ENCODE data around the gene REV3L. TPM values are rescaled to one million over a fixed set of nuclear protein-coding genes. Genes with fewer than 3 reads are reported as not detected.

REV3L gene
- total and polyA plus RNA-seq, 2 of the 13 experiments (the other 11 are each of a cell fraction or from before 2014, with no cell fraction given), result 12.8 to 31.3 TPM

DNA sequence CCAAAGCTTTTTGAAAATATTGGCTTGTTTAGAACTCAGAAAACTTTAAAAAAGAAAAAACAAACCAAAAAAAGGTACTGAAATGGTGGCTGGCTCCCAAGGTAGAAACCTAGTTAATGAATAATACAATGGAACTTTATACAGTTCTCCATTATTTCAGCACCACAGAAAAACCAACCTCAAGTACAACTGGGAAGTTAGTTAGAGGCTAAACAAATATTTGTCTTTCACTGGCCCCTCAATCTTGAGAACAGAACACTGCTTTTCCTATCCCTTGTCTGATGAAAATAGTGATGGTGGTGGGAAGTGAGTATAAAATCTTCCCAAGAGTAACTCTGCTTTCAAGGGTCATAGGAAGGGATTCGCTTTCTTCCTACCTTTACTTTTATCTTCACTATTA, 126.5 kb downstream of the REV3L start (continued):
- peak; percentile 45 for TF ChIP-seq PAXIP1 (CRISPR knock-in tag; conservative IDR thresholded peaks at IDR 0.05)
- no peak for TF ChIP-seq ZNF367 (CRISPR knock-in tag; IDR thresholded peaks at IDR 0.05; ENCODE audit: borderline replicate concordance)
- no peak for TF ChIP-seq GABPB1 (CRISPR knock-in tag; IDR thresholded peaks at IDR 0.05)
- peak; percentile 48; the same call in 1 of the 2 replicates for TF ChIP-seq BCL6 (CRISPR knock-in tag; IDR thresholded peaks at IDR 0.05)
- peak; percentile 19; the same call in 1 of the 2 replicates for TF ChIP-seq FOXJ3 (CRISPR knock-in tag; IDR thresholded peaks at IDR 0.05; ENCODE audit: borderline replicate concordance)
- 0 out of 2 replicates have a peak, but pooled peaks have one; percentile 18 for TF ChIP-seq THAP11 (CRISPR knock-in tag; IDR thresholded peaks at IDR 0.05)
- TF ChIP-seq, protein P1, sequence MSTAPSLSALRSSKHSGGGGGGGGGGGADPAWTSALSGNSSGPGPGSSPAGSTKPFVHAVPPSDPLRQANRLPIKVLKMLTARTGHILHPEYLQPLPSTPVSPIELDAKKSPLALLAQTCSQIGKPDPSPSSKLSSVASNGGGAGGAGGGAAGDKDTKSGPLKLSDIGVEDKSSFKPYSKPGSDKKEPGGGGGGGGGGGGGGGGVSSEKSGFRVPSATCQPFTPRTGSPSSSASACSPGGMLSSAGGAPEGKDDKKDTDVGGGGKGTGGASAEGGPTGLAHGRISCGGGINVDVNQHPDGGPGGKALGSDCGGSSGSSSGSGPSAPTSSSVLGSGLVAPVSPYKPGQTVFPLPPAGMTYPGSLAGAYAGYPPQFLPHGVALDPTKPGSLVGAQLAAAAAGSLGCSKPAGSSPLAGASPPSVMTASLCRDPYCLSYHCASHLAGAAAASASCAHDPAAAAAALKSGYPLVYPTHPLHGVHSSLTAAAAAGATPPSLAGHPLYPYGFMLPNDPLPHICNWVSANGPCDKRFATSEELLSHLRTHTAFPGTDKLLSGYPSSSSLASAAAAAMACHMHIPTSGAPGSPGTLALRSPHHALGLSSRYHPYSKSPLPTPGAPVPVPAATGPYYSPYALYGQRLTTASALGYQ (CRISPR knock-in tag; IDR thresholded peaks at IDR 0.05), result 0 out of 2 replicates have a peak, but pooled peaks have one; percentile 51
- no peak for TF ChIP-seq CHD2 (IDR thresholded peaks at IDR 0.05; ENCODE audit: low read depth, low read length)
- TF ChIP-seq ZNF703 (CRISPR knock-in tag; IDR thresholded peaks at IDR 0.05; ENCODE audit: borderline replicate concordance), result no peak
- TF ChIP-seq KAT8 (CRISPR knock-in tag; IDR thresholded peaks at IDR 0.05), result peak; percentile 25; the same call in 1 of the 2 replicates
- no peak for TF ChIP-seq PCBP2 (optimal IDR thresholded peaks at IDR 0.05; ENCODE audit: low read depth, low read length, poor library complexity, severe bottlenecking)
- TF ChIP-seq, protein P2, sequence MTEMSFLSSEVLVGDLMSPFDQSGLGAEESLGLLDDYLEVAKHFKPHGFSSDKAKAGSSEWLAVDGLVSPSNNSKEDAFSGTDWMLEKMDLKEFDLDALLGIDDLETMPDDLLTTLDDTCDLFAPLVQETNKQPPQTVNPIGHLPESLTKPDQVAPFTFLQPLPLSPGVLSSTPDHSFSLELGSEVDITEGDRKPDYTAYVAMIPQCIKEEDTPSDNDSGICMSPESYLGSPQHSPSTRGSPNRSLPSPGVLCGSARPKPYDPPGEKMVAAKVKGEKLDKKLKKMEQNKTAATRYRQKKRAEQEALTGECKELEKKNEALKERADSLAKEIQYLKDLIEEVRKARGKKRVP (CRISPR knock-in tag; IDR thresholded peaks at IDR 0.05), result 0 out of 4 replicates have a peak, but pooled peaks of 1 of the 2 experiments have one; percentile 8
- 0 out of 2 replicates have a peak, but pooled peaks have one; percentile 40 for TF ChIP-seq ZNF331 (CRISPR knock-in tag; IDR thresholded peaks at IDR 0.05)
- 0 out of 2 replicates have a peak, but pooled peaks have one; percentile 57 for TF ChIP-seq ZBTB7B (CRISPR knock-in tag; IDR thresholded peaks at IDR 0.05)
- no peak for TF ChIP-seq GTF2F1 (IDR thresholded peaks at IDR 0.05; ENCODE audit: low read length)
- TF ChIP-seq SALL2 (CRISPR knock-in tag; IDR thresholded peaks at IDR 0.05), result no peak
- no peak for TF ChIP-seq RBM22 (optimal IDR thresholded peaks at IDR 0.05; ENCODE audit: low read length)
- TF ChIP-seq ZNF512 (CRISPR knock-in tag; IDR thresholded peaks at IDR 0.05), result no peak
- no peak for TF ChIP-seq ZNF672 (CRISPR knock-in tag; IDR thresholded peaks at IDR 0.05)
- TF ChIP-seq ZZZ3 (CRISPR knock-in tag; IDR thresholded peaks at IDR 0.05; ENCODE audit: borderline replicate concordance), result no peak
- TF ChIP-seq SOX6 (IDR thresholded peaks at IDR 0.05), result no peak
- peak; percentile 59; the same call in 1 of the 2 replicates for TF ChIP-seq SOX6 (CRISPR knock-in tag; IDR thresholded peaks at IDR 0.05)
- TF ChIP-seq FOXA1 (IDR thresholded peaks at IDR 0.05), result no peak
- TF ChIP-seq FOXA1 (CRISPR knock-in tag; IDR thresholded peaks at IDR 0.05), result peak; percentile 53; the same call in 1 of the 2 replicates

Data from HepG2 (cell line).